ENCODE results near the gene PUM1. TPM values are rescaled to one million over a fixed set of nuclear protein-coding genes. Genes with fewer than 3 reads are reported as not detected.

The PUM1 gene
- total and polyA plus RNA-seq, 2 of the 4 experiments (the other 2 are of a cell fraction) = 75.4 to 137 TPM

- no TSS peak for BruUV-seq (replicated peaks)
- peak overlapping the region; percentile 47; the same call in 1 of the 2 replicates for H3K4me2 ChIP-seq (ENCODE audit: low read depth, low read length)
- DNase-seq = peak; percentile 38
Observed at GRCh38 chr1:31029026-31029425, 36.5 kb downstream of the PUM1 start.

More at GRCh38 chr1:31029026-31029425, 36.5 kb downstream of the PUM1 start:
- H4K8ac ChIP-seq (ENCODE audit: low read depth in 2 of 2, low read length in 2 of 2) = no peak overlapping the region
- H3K36me3 ChIP-seq (ENCODE audit: control insufficient read depth, insufficient read depth, low read length) = peaks cover 8% of the 10 kb centered on the region
- no peak overlapping the region for H3K4me3 ChIP-seq (ENCODE audit: insufficient read depth, low read depth, low read length)
- no peaks in the 10 kb centered on the region for H3K27me3 ChIP-seq (ENCODE audit: control insufficient read depth, insufficient read depth, low read length)
- H2AK5ac ChIP-seq (ENCODE audit: low read depth, low read length) = no peak overlapping the region
- H3K4me1 ChIP-seq (ENCODE audit: control insufficient read depth, insufficient read depth, low read length) = peaks cover 6% of the 10 kb centered on the region
- in situ Hi-C loops (cut with MboI; ENCODE audit: low sequenced_read_pairs) = no loop called here
- peaks cover 89% of the 10 kb centered on the region for H4K20me1 ChIP-seq (ENCODE audit: insufficient read depth, low read length)
- H2AFZ ChIP-seq (replicated peaks; ENCODE audit: low read length, poor library complexity) = no peak overlapping the region
- no peak overlapping the region for H3K9ac ChIP-seq (ENCODE audit: low read depth, low read length)
- H3K9me3 ChIP-seq (ENCODE audit: control insufficient read depth, insufficient read depth, low read length) = no peaks in the 10 kb centered on the region
- no peak overlapping the region for H2BK15ac ChIP-seq (ENCODE audit: low read depth, low read length)
- H4K91ac ChIP-seq (ENCODE audit: insufficient read depth, low read depth, low read length) = no peak overlapping the region
- CTCF ChIA-PET = no interaction called here
- no peak overlapping the region for H2AK9ac ChIP-seq (replicated peaks; ENCODE audit: low read depth, low read length, poor library complexity)
- intact Hi-C loops (cut with micrococcal nuclease) = no loop called here
- peaks cover 9% of the 10 kb centered on the region for H3K9me1 ChIP-seq (ENCODE audit: insufficient read depth, low read length)
- H3K23ac ChIP-seq (ENCODE audit: low read depth, low read length) = no peak overlapping the region
- H3K79me1 ChIP-seq (ENCODE audit: low read depth in 1 of 2, low read length in 2 of 2) = peaks cover 5 to 69% of the 10 kb centered on the region in 2 experiments
- no peak overlapping the region for H3K18ac ChIP-seq (ENCODE audit: low read depth, low read length)
- no peak overlapping the region for H2BK20ac ChIP-seq (ENCODE audit: low read depth, low read length)
- H4K5ac ChIP-seq (ENCODE audit: low read depth, low read length) = no peak overlapping the region
- no peak overlapping the region for H3K27ac ChIP-seq (ENCODE audit: insufficient read depth, low read length)
- H2BK5ac ChIP-seq (ENCODE audit: low read depth, low read length, poor library complexity, severe bottlenecking) = peak overlapping the region; percentile 53
- no peak for TF ChIP-seq POLR2A (IDR thresholded peaks at IDR 0.05; ENCODE audit: low read depth, low read length)
- no peak for TF ChIP-seq RCOR1 (IDR thresholded peaks at IDR 0.05; ENCODE audit: insufficient replicate concordance, low read length)
- no peak for TF ChIP-seq CTCF (conservative IDR thresholded peaks at IDR 0.05; ENCODE audit: low read depth, low read length)
- TF ChIP-seq MAZ (IDR thresholded peaks at IDR 0.05; ENCODE audit: borderline replicate concordance, low read depth, low read length) = no peak
- TF ChIP-seq BHLHE40 (IDR thresholded peaks at IDR 0.05; ENCODE audit: low read depth, low read length) = no peak
- TF ChIP-seq SMC3 (IDR thresholded peaks at IDR 0.05; ENCODE audit: low read depth, low read length) = no peak
- no peak for TF ChIP-seq MXI1 (IDR thresholded peaks at IDR 0.05; ENCODE audit: borderline replicate concordance, low read depth, low read length)
- TF ChIP-seq CEBPB (IDR thresholded peaks at IDR 0.05; ENCODE audit: low read depth, low read length) = no peak
- peak; percentile 44 for ATAC-seq (ENCODE audit: low read depth)
- H2BK120ac ChIP-seq (ENCODE audit: low read depth, low read length) = no peak overlapping the region
- H3K14ac ChIP-seq (replicated peaks; ENCODE audit: low read depth, low read length) = no peak overlapping the region
- H3K56ac ChIP-seq (ENCODE audit: extremely low read depth, insufficient read depth, low read length) = no peak overlapping the region
- H3K4ac ChIP-seq (ENCODE audit: low read depth, low read length) = no peak overlapping the region
- POLR2A ChIA-PET (ENCODE audit: unreplicated experiment) = interaction anchor here (0.6 kb wide), 1 partner anchor 1703 kb away, joined by 4 read pairs; no protein-coding TSS in a partner anchor
- dilution Hi-C loops (cut with HindIII; ENCODE audit: low sequenced_read_pairs, unreplicated experiment) = no loop called here

Data from IMR-90 (cell line).